K562 (cell line): ENCODE data around the gene EML2. TPM values are rescaled to one million over a fixed set of nuclear protein-coding genes. Genes with fewer than 3 reads are reported as not detected.

Experiments
- EWSR1 ChIP-seq: fragments of 450-650 bp; IDR thresholded peaks from 2 replicates; pipeline ENCODE4 v1.6.1; 2018; ENCODE audit warnings: borderline replicate concordance, mild to moderate bottlenecking, low read depth, moderate library complexity; ENCODE audit not compliant: partially characterized antibody
- GATAD2A ChIP-seq: fragments of 450-650 bp; IDR thresholded peaks from 2 replicates; pipeline ENCODE4 v1.6.1; 2017
- MBD2 ChIP-seq: sonication (generic); IDR thresholded peaks from 2 replicates; pipeline ENCODE4 v1.6.1; 2016; ENCODE audit warnings: low read depth, borderline replicate concordance
- NR2F6 ChIP-seq: fragments of 450-650 bp; formaldehyde crosslinking; IDR thresholded peaks from 2 replicates; pipeline ENCODE4 v1.4.0; 2020; ENCODE audit warnings: mild to moderate bottlenecking
- PKNOX1 ChIP-seq: fragments of 450-650 bp; IDR thresholded peaks from 2 replicates; pipeline ENCODE4 v1.6.1; 2016
- POLR2AphosphoS2 ChIP-seq: IDR thresholded peaks from 2 replicates; pipeline ENCODE4 v1.6.1; 2012; ENCODE audit warnings: low read length, improper control_type of control experiment
- RBM22 ChIP-seq: fragments of 200-400 bp; formaldehyde crosslinking; IDR thresholded peaks from 2 replicates; pipeline ENCODE4 v1.6.1; 2018; ENCODE audit warnings: low read length, low read depth; ENCODE audit not compliant: poor library complexity, severe bottlenecking
- SAFB ChIP-seq: fragments of 200-400 bp; formaldehyde crosslinking; IDR thresholded peaks from 2 replicates; pipeline ENCODE4 v1.6.1; 2017; ENCODE audit warnings: low read depth, low read length, borderline replicate concordance
- SMAD3 ChIP-seq: fragments of 450-650 bp; formaldehyde crosslinking; conservative IDR thresholded peaks from 2 replicates; pipeline ENCODE4 v1.4.0; 2020; ENCODE audit warnings: mild to moderate bottlenecking
- SMARCC2 ChIP-seq: fragments of 450-650 bp; IDR thresholded peaks from 2 replicates; pipeline ENCODE4 v1.6.1; 2017; ENCODE audit warnings: antibody characterized with exemption, moderate library complexity, mild to moderate bottlenecking, low read depth
- SMC3 ChIP-seq: conservative IDR thresholded peaks from 2 replicates; pipeline ENCODE4 v1.6.1; 2011; ENCODE audit warnings: low read depth, low read length, improper control_type of control experiment; ENCODE audit not compliant: insufficient read depth
- TCF7L2 ChIP-seq: fragments of 150-350 bp; IDR thresholded peaks from 2 replicates; pipeline ENCODE4 v1.6.1; 2016; ENCODE audit warnings: low read depth, mild to moderate bottlenecking, low read length, moderate library complexity
- TFAP4 ChIP-seq: sonication (generic); formaldehyde crosslinking; IDR thresholded peaks from 2 replicates; pipeline ENCODE4 v1.8.0; 2022; ENCODE audit warnings: missing genetic modification reagents, mild to moderate bottlenecking, moderate library complexity, borderline replicate concordance
- TFE3 ChIP-seq: fragments of 450-650 bp; formaldehyde crosslinking; IDR thresholded peaks from 2 replicates; pipeline ENCODE4 v1.4.0; 2020; ENCODE audit warnings: mild to moderate bottlenecking, mixed read lengths
- ZBTB5 ChIP-seq: fragments of 450-650 bp; IDR thresholded peaks from 2 replicates; pipeline ENCODE4 v1.6.1; 2017; ENCODE audit warnings: antibody characterized with exemption
- ZNF583 ChIP-seq: fragments of 250-450 bp; sonication (Bioruptor Pico); IDR thresholded peaks from 2 replicates; pipeline ENCODE4 v1.4.0; 2020
- ZNF644 ChIP-seq: fragments of 200-800 bp; sonication (Bioruptor generic); IDR thresholded peaks from 2 replicates; pipeline ENCODE4 v1.6.1; 2016; ENCODE audit warnings: low read depth, missing genetic modification characterization, missing compliant biosample characterization
- ZNF668 ChIP-seq: fragments of 250-450 bp; sonication (Bioruptor Pico); IDR thresholded peaks from 2 replicates; pipeline ENCODE4 v1.8.0; 2022; ENCODE audit warnings: mild to moderate bottlenecking, inconsistent platforms
- ZNF707 ChIP-seq: fragments of 250-450 bp; sonication (Bioruptor Pico); conservative IDR thresholded peaks from 2 replicates; pipeline ENCODE4 v1.8.0; 2022; ENCODE audit warnings: inconsistent platforms, mild to moderate bottlenecking, moderate library complexity
- polyA plus RNA-seq, 8 experiments: library from polyadenylated mRNA; depleted of rRNA in 4 of 8; stranded (reverse) in 5 of 8; unstranded in 3 of 8; fragments of >200 nt; fragmentation: Nextera tagmentation in 2 of 8; fragmentation: Illumina TruSeq in 1 of 8; extraction: Ambion mirVana in 2 of 8; extraction: Trizol in 1 of 8; gene quantifications; 2 replicates each; pipeline versions ENCODE4 v1.2.1 to v1.2.3, GENCODE V29; 2011 to 2014; ENCODE audit warnings: inconsistent platforms in 1 of 8, missing spikeins in 1 of 8
- total RNA-seq, 7 experiments: library from RNA; depleted of rRNA in 6 of 7; stranded (reverse); fragments of >200 nt in 6 of 7; fragmentation: Illumina TruSeq in 2 of 7; extraction: Trizol in 2 of 7; gene quantifications; 2 replicates each; pipeline versions ENCODE4 v1.2.1 to v1.2.3, GENCODE V29; 2011 to 2021; ENCODE audit warnings: low replicate concordance in 1 of 7
- TF ChIP-seq, protein P1 (sequence below): fragments of 250-450 bp; sonication (Bioruptor Pico); IDR thresholded peaks from 2 replicates; pipeline ENCODE4 v1.5.0; 2022; ENCODE audit warnings: mild to moderate bottlenecking

Gene EML2
- total and polyA plus RNA-seq, 9 of the 15 experiments (the other 6 are each of a cell fraction or from before 2014, with no cell fraction given), result 2.6 to 69.6 (median 24.8) TPM

- TF ChIP-seq SMAD3 (CRISPR knock-in tag) (no peak), SMC3 (peak; percentile 82), ZNF668 (no peak), MBD2 (no peak), GATAD2A (no peak), SAFB (no peak), TFE3 (CRISPR knock-in tag) (peak; percentile 29), SMARCC2 (no peak), PKNOX1 (no peak), ZNF583 (CRISPR knock-in tag) (no peak), EWSR1 (no peak), RBM22 (no peak), ZNF644 (tag) (no peak), TCF7L2 (peak; percentile 52; the same call in 1 of the 2 replicates), NR2F6 (CRISPR knock-in tag) (no peak), POLR2AphosphoS2 (no peak), ZBTB5 (no peak), ZNF707 (no peak), TFAP4 (CRISPR knock-in tag) (no peak; the same call in 1 of the 2 replicates)
- TF ChIP-seq, protein P1, sequence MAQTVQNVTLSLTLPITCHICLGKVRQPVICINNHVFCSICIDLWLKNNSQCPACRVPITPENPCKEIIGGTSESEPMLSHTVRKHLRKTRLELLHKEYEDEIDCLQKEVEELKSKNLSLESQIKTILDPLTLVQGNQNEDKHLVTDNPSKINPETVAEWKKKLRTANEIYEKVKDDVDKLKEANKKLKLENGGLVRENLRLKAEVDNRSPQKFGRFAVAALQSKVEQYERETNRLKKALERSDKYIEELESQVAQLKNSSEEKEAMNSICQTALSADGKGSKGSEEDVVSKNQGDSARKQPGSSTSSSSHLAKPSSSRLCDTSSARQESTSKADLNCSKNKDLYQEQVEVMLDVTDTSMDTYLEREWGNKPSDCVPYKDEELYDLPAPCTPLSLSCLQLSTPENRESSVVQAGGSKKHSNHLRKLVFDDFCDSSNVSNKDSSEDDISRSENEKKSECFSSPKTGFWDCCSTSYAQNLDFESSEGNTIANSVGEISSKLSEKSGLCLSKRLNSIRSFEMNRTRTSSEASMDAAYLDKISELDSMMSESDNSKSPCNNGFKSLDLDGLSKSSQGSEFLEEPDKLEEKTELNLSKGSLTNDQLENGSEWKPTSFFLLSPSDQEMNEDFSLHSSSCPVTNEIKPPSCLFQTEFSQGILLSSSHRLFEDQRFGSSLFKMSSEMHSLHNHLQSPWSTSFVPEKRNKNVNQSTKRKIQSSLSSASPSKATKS (CRISPR knock-in tag), result no peak
Measured at GRCh38 chr19:45607071-45608029, 31.8 kb downstream of the EML2 start (continued).
